C4-2B (cell line): ENCODE measurements around the gene MRPS23.

Experiments
- H3K27ac ChIP-seq: fragments of 450-650 bp; 2 replicates; pipeline ENCODE4 v1.5.1; 2017
- ZFX ChIP-seq: fragments of 450-650 bp; IDR thresholded peaks from 2 replicates; pipeline ENCODE4 v1.6.1; 2017
- TF ChIP-seq, protein P1 (sequence below): fragments of 450-650 bp; conservative IDR thresholded peaks from 2 replicates; pipeline ENCODE4 v1.5.1; 2017; ENCODE audit warnings: mild to moderate bottlenecking

Gene MRPS23

DNA sequence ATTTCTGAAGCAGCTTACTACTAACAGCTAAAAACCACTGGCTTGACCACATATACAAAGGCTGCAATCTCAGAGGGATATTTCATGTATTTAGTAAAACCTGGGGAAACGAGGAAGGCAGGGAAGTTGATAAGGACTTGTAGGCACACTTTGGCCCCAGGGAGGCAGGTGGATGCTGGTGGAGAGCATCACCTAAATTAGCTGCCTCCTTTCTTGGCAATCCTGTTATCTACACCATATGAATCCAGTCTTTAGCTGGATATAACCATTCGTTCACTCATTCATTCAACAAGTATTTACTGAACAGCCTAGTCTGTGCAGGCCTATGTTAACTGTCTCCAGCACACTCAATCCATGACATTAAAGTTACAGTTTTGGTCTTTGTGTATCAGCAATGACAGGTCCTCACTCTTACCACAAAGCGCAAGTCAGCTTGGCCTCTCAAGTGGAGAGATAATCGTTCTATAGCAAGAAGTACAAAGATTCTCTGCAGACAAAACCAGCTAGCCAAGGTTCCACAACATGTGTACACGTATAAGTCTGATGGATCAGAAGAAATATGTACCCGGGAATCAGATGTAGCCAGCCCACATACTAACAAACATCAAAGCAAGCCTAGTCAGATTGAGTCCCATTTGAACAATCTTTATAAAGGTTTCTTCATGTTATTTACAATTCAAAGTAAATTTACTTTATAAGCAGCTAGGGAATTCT lies 10.8 kb downstream of the MRPS23 start:
- TF ChIP-seq ZFX: no peak
- TF ChIP-seq, protein P1, sequence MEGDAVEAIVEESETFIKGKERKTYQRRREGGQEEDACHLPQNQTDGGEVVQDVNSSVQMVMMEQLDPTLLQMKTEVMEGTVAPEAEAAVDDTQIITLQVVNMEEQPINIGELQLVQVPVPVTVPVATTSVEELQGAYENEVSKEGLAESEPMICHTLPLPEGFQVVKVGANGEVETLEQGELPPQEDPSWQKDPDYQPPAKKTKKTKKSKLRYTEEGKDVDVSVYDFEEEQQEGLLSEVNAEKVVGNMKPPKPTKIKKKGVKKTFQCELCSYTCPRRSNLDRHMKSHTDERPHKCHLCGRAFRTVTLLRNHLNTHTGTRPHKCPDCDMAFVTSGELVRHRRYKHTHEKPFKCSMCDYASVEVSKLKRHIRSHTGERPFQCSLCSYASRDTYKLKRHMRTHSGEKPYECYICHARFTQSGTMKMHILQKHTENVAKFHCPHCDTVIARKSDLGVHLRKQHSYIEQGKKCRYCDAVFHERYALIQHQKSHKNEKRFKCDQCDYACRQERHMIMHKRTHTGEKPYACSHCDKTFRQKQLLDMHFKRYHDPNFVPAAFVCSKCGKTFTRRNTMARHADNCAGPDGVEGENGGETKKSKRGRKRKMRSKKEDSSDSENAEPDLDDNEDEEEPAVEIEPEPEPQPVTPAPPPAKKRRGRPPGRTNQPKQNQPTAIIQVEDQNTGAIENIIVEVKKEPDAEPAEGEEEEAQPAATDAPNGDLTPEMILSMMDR: no peak
- H3K27ac ChIP-seq: no peak overlapping the region

DNA sequence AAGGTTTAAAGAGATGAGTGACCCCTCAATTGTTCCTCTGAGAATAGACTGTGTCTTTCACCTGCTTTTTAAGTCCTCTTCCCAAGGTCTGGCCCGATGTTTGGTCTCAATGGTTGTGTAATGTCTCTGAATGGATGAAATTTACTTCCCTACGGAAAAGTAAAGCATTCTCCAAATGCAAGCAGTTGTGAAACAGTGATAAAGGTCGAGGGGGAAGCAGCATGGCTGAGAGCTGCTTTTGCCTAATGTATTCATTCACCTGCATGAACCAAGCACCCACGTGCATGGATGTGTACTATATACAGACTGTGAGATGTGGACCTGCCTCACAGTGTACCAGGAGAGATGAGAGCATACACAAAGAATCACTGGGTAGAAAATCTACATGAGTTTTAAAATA lies 11.4 kb downstream of the MRPS23 start:
- TF ChIP-seq, protein P1: no peak
- TF ChIP-seq ZFX: no peak
- no peak overlapping the region for H3K27ac ChIP-seq

DNA sequence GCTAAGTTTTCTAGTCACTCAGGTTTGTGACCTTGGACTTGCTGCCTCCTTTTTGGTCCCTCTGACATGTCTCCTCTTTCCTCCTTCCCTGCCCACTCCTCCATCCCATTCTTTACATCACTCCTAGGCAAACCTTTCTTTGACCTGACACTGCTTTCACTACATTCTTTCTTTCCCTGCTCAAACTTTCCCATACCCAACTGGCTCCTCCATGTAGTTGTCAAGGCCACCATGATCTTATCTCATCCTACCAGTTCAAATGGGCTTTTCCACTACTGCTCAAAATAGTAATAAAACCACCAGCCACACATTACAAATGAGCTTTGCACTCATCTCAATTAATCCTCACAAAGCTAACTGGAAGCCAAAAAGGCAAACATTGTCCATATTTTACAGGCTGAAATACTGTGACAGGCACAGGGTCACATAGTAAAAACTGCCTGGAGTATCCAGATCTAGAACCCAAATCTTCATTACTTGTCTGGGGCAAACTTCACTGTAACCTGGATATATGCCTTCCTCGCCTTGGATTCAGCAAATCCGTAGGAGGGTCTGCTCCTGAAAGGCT lies 14.4 kb downstream of the MRPS23 start:
- no peak overlapping the region for H3K27ac ChIP-seq

DNA sequence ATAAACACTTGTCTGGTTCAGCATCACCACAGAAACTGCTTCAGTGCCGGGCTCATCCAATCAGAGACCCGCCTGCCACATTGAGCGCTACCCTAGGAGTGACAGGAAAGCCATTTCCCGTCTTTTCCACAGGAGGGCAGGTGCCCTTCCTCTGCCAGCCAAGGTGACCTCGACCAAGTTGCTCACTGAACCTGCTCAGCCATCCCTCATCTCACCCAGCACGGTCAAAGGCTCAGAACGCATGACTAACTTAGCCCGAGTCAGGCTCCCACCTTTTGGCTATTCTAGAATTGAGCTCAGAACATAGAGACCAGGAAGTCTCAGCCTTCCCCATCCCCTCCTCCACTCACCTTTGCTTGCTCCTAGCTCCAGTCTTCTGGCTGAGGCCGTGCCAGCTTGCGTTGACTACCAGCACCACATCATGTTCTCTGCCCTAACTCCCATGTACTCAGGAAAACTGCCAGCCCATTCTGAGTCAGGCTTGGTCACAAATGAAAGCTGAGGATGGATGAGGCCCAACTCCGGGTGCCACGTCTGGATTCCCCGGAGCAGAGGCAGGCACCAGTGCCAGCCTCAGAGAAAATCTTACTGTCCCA lies 15.6 kb downstream of the MRPS23 start:
- TF ChIP-seq ZFX: no peak
- TF ChIP-seq, protein P1: no peak
- peak overlapping the region; percentile 10 for H3K27ac ChIP-seq

More for the DNA sequence above, 14.4 kb downstream of the MRPS23 start:
- TF ChIP-seq, protein P1: no peak
- no peak for TF ChIP-seq ZFX

DNA sequence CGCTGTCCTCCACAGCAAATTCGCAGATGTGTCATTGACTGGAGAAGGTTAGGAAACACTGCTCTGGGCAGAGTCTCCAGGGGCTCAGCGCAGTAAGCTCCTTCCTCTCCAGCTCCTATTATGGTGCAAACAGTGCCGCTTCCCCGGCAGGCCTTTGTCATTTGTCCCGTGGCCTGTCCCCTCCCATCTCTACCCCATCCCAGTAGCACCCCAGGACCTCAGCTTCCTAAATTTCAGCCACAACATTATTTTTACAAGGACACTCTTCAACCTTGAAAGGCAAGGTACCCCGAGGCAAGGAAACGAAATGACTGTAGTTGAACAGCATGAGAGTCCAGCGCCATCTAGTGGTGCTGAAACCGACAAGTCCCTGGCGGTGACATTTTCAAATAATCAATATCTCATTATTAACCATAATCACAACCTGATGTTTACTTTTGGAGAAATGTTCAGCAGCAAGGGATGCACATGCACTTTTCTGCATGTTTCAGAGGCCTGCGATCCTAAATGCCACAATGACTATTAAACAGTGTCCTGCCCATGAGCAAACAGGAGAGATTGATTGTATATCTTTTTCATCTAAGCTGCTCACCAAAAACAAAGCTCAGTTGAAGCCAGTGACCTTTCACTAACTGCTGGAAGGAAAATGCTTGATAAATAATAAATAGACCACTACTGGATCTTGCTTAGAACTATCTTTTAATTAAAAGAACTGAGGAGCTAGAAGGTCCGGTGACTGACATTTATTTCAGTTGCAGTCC lies 16.5 kb downstream of the MRPS23 start:
- no peak overlapping the region for H3K27ac ChIP-seq

DNA sequence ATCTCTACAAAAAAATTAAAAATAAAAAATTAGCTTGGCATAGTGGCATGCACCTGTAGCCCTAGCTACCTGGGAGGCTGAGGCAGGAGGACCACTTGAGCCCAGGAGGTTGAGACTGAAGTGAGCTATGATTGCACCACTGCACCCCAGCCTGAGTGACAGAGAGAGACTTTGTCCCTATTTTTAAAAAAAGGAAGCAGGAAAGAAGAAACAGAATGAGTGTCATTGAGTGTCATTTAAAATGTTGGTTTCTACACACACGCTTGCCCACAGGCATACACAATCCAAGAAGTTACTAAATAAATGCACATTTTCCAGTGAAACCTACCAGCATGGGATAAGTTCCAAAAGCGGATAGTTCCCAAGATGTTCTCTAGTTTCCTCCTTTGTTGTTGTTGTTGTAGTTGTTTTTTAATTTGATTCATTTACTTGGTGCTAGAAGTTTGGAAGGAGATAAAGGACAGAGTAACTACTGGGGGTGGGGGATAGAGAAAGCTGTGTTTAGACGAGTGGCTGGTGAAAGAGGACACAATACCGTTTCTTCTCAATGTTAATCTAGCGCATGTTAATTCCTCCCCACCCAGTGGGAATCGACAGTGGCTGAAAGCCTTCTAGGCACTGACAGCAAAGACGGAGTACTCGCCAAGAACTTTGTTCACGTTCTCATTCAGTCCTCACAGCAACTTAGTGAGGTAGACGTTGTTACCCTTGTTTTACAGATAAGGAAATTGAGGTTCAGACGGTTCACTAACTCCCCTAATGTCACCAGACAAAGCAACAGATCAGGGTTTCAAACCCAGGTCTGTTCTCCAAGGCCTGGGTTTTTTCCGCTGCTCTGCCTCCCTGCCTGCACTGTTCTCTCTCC lies 17.3 kb downstream of the MRPS23 start:
- H3K27ac ChIP-seq: no peak overlapping the region
- TF ChIP-seq ZFX: no peak
- TF ChIP-seq, protein P1: no peak

More for the DNA sequence above, 16.5 kb downstream of the MRPS23 start:
- TF ChIP-seq ZFX: no peak
- TF ChIP-seq, protein P1: peak; percentile 97
